ENCODE data around the gene PPP2R5B. TPM values are rescaled to one million over a fixed set of nuclear protein-coding genes. Genes with fewer than 3 reads are reported as not detected.
A peak's percentile ranks its signal among the peaks of the same experiment; 100 is the strongest.
"Not testable (repeated sequence)": the region's sequence is repeated elsewhere in the genome, so short reads cannot be mapped to it uniquely, and the experiment has no call there.

PPP2R5B gene
- total and polyA plus RNA-seq, 2 donors (not counting 1 experiment from before 2014, with no cell fraction given): 12.1 to 12.4 TPM

DNA sequence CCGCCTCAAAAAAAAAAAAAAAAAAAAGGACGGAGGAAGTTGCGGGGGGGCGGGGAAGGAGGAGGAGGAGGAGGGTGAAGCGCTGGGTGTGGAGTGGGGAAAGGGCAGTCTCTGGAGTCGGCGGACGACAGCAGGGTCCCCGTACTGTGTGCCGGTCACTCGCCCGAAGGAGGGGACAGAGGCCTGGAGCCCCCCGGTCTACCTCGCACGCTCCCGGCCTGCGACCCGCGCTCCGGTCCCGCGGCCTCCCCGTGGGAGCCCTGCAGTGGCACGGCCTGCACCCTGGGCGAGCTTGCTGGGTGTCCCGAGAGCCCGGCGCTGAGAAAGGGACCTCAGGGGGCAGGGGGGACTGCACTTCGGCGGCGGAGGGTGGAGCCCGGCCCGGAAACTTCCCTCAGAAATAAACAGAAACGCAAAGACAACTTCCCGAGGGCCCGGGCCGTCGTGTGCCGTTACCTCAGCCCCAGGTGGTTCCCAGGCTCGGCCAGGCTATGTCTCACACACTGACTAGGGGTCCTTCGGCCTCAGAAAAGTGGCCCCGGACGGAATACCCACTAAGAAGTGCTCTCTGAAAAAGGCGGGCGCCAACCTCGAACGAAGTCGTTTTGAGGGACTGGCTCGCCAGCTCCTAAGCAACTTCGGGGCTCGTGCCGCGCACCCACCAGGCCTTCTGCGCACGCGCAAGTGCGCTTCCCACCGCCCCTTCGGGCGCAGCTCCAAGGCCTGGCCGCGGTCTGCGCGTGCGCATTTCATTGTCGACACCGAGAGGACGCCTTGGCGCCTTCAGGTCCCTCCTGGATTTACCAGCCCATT is 47.1 kb downstream of the PPP2R5B start, which contains the start of gene MAJIN:
Gene MAJIN, minus strand, starts transcription at position 688 of the 813 bp plus-strand sequence. CDS start 12,703 bp downstream, outside the sequence.
- peak; percentile 50 to 69 for DNase-seq (ENCODE audit: low read depth in 2 of 2)
- Histone ChIP-seq H3K4me2 (ENCODE audit: extremely low read depth, insufficient read depth, low read length) (peak within 1 kb of the TSS; percentile 85), H3K4me1 (ENCODE audit: control insufficient read depth, extremely low read depth, insufficient read depth, low read length) (no peaks in the 10 kb centered on the region), H2AFZ (ENCODE audit: low read length) (peak within 1 kb of the TSS; percentile 89), H3K79me2 (ENCODE audit: control insufficient read depth, insufficient read depth, low read length) (no peaks in the 10 kb centered on the region), H3K4me3 (replicated peaks in 1 of 4; ENCODE audit: control extremely low read depth in 1 of 4, insufficient read depth in 1 of 4, low read depth in 3 of 4, low read length in 4 of 4) (peak within 1 kb of the TSS; percentile 11 to 38 (median 33)), H4K20me1 (ENCODE audit: control insufficient read depth, extremely low read depth, insufficient read depth, low read length) (no peaks in the 10 kb centered on the region), H3K36me3 (ENCODE audit: control insufficient read depth, insufficient read depth, low read length) (no peaks in the 10 kb centered on the region), H3K27me3 (ENCODE audit: control insufficient read depth, insufficient read depth, low read length) (no peaks in the 10 kb centered on the region), H3K9ac (ENCODE audit: insufficient read depth, low read length) (no peak within 1 kb of the TSS), H3K9me3 (ENCODE audit: control insufficient read depth, insufficient read depth, low read depth, low read length) (no peaks in the 10 kb centered on the region), H3K27ac (ENCODE audit: insufficient read depth, low read length) (no peak within 1 kb of the TSS)
- no peak for TF ChIP-seq EZH2 (IDR thresholded peaks at IDR 0.05; ENCODE audit: low read length, missing control alignments)
- TF ChIP-seq, protein P1, sequence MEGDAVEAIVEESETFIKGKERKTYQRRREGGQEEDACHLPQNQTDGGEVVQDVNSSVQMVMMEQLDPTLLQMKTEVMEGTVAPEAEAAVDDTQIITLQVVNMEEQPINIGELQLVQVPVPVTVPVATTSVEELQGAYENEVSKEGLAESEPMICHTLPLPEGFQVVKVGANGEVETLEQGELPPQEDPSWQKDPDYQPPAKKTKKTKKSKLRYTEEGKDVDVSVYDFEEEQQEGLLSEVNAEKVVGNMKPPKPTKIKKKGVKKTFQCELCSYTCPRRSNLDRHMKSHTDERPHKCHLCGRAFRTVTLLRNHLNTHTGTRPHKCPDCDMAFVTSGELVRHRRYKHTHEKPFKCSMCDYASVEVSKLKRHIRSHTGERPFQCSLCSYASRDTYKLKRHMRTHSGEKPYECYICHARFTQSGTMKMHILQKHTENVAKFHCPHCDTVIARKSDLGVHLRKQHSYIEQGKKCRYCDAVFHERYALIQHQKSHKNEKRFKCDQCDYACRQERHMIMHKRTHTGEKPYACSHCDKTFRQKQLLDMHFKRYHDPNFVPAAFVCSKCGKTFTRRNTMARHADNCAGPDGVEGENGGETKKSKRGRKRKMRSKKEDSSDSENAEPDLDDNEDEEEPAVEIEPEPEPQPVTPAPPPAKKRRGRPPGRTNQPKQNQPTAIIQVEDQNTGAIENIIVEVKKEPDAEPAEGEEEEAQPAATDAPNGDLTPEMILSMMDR (conservative IDR thresholded peaks at IDR 0.05 in 1 of 2, IDR thresholded peaks at IDR 0.05 in 1 of 2; ENCODE audit: low read depth in 1 of 2, low read length in 2 of 2): no peak

DNA sequence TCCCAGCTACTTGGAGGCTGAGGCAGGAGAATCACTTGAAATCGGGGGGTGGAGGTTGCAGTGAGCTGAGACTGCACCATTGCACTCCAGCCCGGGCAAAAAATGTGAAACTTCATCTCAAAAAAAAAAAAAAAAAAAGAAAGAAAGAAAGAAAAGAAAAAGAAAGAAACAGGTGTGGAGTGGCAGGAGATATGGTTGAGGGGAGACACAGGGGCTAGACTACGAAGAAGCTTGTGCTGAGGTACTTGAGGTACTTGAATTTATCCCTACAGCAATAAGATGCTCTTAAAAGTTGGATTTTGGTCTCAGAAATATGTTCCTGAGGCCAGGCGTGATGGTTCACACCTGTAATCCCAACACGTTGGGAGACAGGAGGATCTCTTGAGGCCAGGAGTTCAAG is 49.6 kb downstream of the PPP2R5B start:
- no peaks in the 10 kb centered on the region for H4K20me1 ChIP-seq (ENCODE audit: control insufficient read depth, extremely low read depth, insufficient read depth, low read length)
- no peak overlapping the region for H3K9ac ChIP-seq (ENCODE audit: insufficient read depth, low read length)
- no peaks in the 10 kb centered on the region for H3K9me3 ChIP-seq (ENCODE audit: control insufficient read depth, insufficient read depth, low read depth, low read length)
- no peak for DNase-seq (ENCODE audit: low read depth in 2 of 2)
- H3K4me2 ChIP-seq (ENCODE audit: extremely low read depth, insufficient read depth, low read length): no peak overlapping the region
- H2AFZ ChIP-seq (ENCODE audit: low read length): no peak overlapping the region
- H3K27me3 ChIP-seq (ENCODE audit: control insufficient read depth, insufficient read depth, low read length): no peaks in the 10 kb centered on the region
- H3K36me3 ChIP-seq (ENCODE audit: control insufficient read depth, insufficient read depth, low read length): no peaks in the 10 kb centered on the region
- H3K79me2 ChIP-seq (ENCODE audit: control insufficient read depth, insufficient read depth, low read length): no peaks in the 10 kb centered on the region
- no peak overlapping the region for H3K4me3 ChIP-seq (replicated peaks in 1 of 4; ENCODE audit: control extremely low read depth in 1 of 4, insufficient read depth in 1 of 4, low read depth in 3 of 4, low read length in 4 of 4)
- no peaks in the 10 kb centered on the region for H3K4me1 ChIP-seq (ENCODE audit: control insufficient read depth, extremely low read depth, insufficient read depth, low read length)
- TF ChIP-seq, protein P1 (conservative IDR thresholded peaks at IDR 0.05 in 1 of 2, IDR thresholded peaks at IDR 0.05 in 1 of 2; ENCODE audit: low read depth in 1 of 2, low read length in 2 of 2): no peak
- no peak for TF ChIP-seq EZH2 (IDR thresholded peaks at IDR 0.05; ENCODE audit: low read length, missing control alignments)
- no peak overlapping the region for H3K27ac ChIP-seq (ENCODE audit: insufficient read depth, low read length)

DNA sequence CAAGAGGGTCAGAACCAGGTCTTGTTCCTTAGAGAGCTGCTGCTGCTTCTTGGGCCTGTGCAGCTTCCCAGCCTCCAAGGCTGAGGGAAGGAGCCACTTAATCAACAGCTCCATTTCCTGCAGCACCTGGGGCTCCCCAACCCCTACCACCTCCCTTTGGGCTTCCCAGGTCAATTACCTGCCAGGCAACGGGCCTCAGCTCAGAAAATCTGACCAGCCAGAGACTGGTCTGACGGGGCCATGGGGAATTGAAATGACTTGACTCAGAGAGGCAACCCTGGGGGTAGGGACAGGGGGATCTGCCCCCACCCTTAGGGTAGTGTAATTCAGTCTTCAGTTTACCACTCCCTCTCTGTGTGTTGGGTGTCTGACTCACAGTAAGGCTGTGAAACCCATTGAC is 52.2 kb downstream of the PPP2R5B start:
- Histone ChIP-seq H3K4me3 (replicated peaks in 1 of 4; ENCODE audit: control extremely low read depth in 1 of 4, insufficient read depth in 1 of 4, low read depth in 3 of 4, low read length in 4 of 4) (no peak overlapping the region), H3K9me3 (ENCODE audit: control insufficient read depth, insufficient read depth, low read depth, low read length) (no peaks in the 10 kb centered on the region), H3K4me1 (ENCODE audit: control insufficient read depth, extremely low read depth, insufficient read depth, low read length) (no peaks in the 10 kb centered on the region), H3K9ac (ENCODE audit: insufficient read depth, low read length) (no peak overlapping the region), H4K20me1 (ENCODE audit: control insufficient read depth, extremely low read depth, insufficient read depth, low read length) (no peaks in the 10 kb centered on the region), H3K79me2 (ENCODE audit: control insufficient read depth, insufficient read depth, low read length) (no peaks in the 10 kb centered on the region), H3K36me3 (ENCODE audit: control insufficient read depth, insufficient read depth, low read length) (no peaks in the 10 kb centered on the region), H3K27me3 (ENCODE audit: control insufficient read depth, insufficient read depth, low read length) (no peaks in the 10 kb centered on the region), H3K4me2 (ENCODE audit: extremely low read depth, insufficient read depth, low read length) (no peak overlapping the region), H2AFZ (ENCODE audit: low read length) (no peak overlapping the region), H3K27ac (ENCODE audit: insufficient read depth, low read length) (no peak overlapping the region)
- TF ChIP-seq, protein P1 (conservative IDR thresholded peaks at IDR 0.05 in 1 of 2, IDR thresholded peaks at IDR 0.05 in 1 of 2; ENCODE audit: low read depth in 1 of 2, low read length in 2 of 2): no peak
- no peak for TF ChIP-seq EZH2 (IDR thresholded peaks at IDR 0.05; ENCODE audit: low read length, missing control alignments)
- no peak for DNase-seq (ENCODE audit: low read depth in 2 of 2)

DNA sequence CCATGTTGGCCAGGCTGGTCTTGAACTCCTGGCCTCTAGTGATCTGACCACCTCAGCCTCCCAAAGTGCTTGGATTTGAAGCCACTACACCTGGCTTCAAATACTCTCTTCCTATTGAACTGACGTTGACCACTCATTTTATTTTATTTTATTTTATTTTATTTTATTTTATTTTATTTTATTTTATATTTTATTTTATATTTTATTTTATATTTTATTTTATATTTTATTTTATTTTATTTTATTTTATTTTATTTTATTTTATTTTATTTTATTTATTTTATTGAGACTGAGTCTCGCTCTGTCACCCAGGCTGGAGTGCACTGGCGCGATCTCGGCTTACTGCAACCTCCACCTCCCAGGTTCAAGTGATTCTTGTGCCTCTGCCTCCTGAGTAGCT is 58.9 kb downstream of the PPP2R5B start:
- not testable (repeated sequence) for H3K4me2 ChIP-seq (ENCODE audit: extremely low read depth, insufficient read depth, low read length); H3K9ac ChIP-seq (ENCODE audit: insufficient read depth, low read length); DNase-seq (ENCODE audit: low read depth in 2 of 2); H3K4me1 ChIP-seq (ENCODE audit: control insufficient read depth, extremely low read depth, insufficient read depth, low read length); H3K27ac ChIP-seq (ENCODE audit: insufficient read depth, low read length); H3K79me2 ChIP-seq (ENCODE audit: control insufficient read depth, insufficient read depth, low read length); H4K20me1 ChIP-seq (ENCODE audit: control insufficient read depth, extremely low read depth, insufficient read depth, low read length); H3K36me3 ChIP-seq (ENCODE audit: control insufficient read depth, insufficient read depth, low read length); H3K4me3 ChIP-seq (replicated peaks in 1 of 4; ENCODE audit: control extremely low read depth in 1 of 4, insufficient read depth in 1 of 4, low read depth in 3 of 4, low read length in 4 of 4); H2AFZ ChIP-seq (ENCODE audit: low read length); H3K9me3 ChIP-seq (ENCODE audit: control insufficient read depth, insufficient read depth, low read depth, low read length); H3K27me3 ChIP-seq (ENCODE audit: control insufficient read depth, insufficient read depth, low read length)

All from fibroblast of lung (primary cell).